HG03060 (cell line): Measurements from ENCODE around the gene GBP7.
"Not testable (repeated sequence)": the region's sequence is repeated elsewhere in the genome, so short reads cannot be mapped to it uniquely, and the experiment has no call there.

Experiments used
- ATAC-seq: cut with Tn5 transposase; IDR thresholded peaks from one replicate; pipeline ENCODE4 v1.9.1; 2021; ENCODE audit warnings: low read depth, moderate number of reproducible peaks; ENCODE audit not compliant: unreplicated experiment

The GBP7 gene

GRCh38 chr1:89175601-89176256 is at the start of gene GBP7:
GBP7 (minus strand) TSS chr1:89176003; CDS start chr1:89171935, 4,068 bp downstream.
- no peak for ATAC-seq

- ATAC-seq: no peak
Measured at GRCh38 chr1:89221341-89221740, 45.5 kb upstream of the GBP7 start.

GRCh38 chr1:89219851-89220250 is 44.0 kb upstream of the GBP7 start:
- not testable (repeated sequence) for ATAC-seq

- ATAC-seq: not testable (repeated sequence)
Measured at GRCh38 chr1:89218941-89219340, 43.1 kb upstream of the GBP7 start.

GRCh38 chr1:89213347-89213746 is 37.5 kb upstream of the GBP7 start:
- no peak for ATAC-seq

- no peak for ATAC-seq
Measured at GRCh38 chr1:89211035-89211634, 35.3 kb upstream of the GBP7 start.

- ATAC-seq: no peak
Measured at GRCh38 chr1:89206373-89206772, 30.6 kb upstream of the GBP7 start.

GRCh38 chr1:89203166-89203565 is 27.4 kb upstream of the GBP7 start:
- no peak for ATAC-seq

GRCh38 chr1:89201106-89201794 is 25.4 kb upstream of the GBP7 start:
- peak; percentile 84 for ATAC-seq

GRCh38 chr1:89200663-89201062 is 24.9 kb upstream of the GBP7 start:
- ATAC-seq: no peak

- ATAC-seq: no peak
Measured at GRCh38 chr1:89199525-89200031, 23.8 kb upstream of the GBP7 start.

- ATAC-seq: no peak
Measured at GRCh38 chr1:89198491-89199072, 22.8 kb upstream of the GBP7 start, which contains the start of gene GBP4. GBP4 (minus strand) TSS chr1:89198942; CDS start chr1:89198834, 108 bp downstream.

GRCh38 chr1:89198081-89198480 is 22.3 kb upstream of the GBP7 start:
- ATAC-seq: no peak

- no peak for ATAC-seq
Measured at GRCh38 chr1:89195476-89195875, 19.7 kb upstream of the GBP7 start.

GRCh38 chr1:89191314-89191713 is 15.5 kb upstream of the GBP7 start:
- ATAC-seq: no peak

GRCh38 chr1:89190017-89190416 is 14.2 kb upstream of the GBP7 start:
- no peak for ATAC-seq

GRCh38 chr1:89179343-89179742 is 3.5 kb upstream of the GBP7 start:
- no peak for ATAC-seq

GRCh38 chr1:89176971-89177370 is 1.2 kb upstream of the GBP7 start:
- no peak for ATAC-seq

- ATAC-seq: no peak
Measured at GRCh38 chr1:89174491-89174890, 1.3 kb downstream of the GBP7 start.

- ATAC-seq: no peak
Measured at GRCh38 chr1:89172468-89173143, 3.2 kb downstream of the GBP7 start.

- no peak for ATAC-seq
Measured at GRCh38 chr1:89171067-89171438, 4.8 kb downstream of the GBP7 start.
